Fibroblast of lung (primary cell): ENCODE data around the gene MGST3. TPM values are rescaled to one million over a fixed set of nuclear protein-coding genes. Genes with fewer than 3 reads are reported as not detected.
"Not testable (repeated sequence)": the region's sequence is repeated elsewhere in the genome, so short reads cannot be mapped to it uniquely, and the experiment has no call there.

ENCODE experiments used
- DNase-seq, 2 donors: peaks; one replicate each; pipeline versions ENCODE4 v3.0.0 to v3.0.0-alpha.2; 2010; ENCODE audit warnings: low read depth in 2 of 2
- H2AFZ ChIP-seq: 2 replicates; pipeline ENCODE4 v1.5.1; 2012; ENCODE audit warnings: low read length, control low read depth, inconsistent platforms
- H3K27ac ChIP-seq: 2 replicates; pipeline ENCODE4 v1.5.1; 2011; ENCODE audit warnings: low read length, control low read depth; ENCODE audit not compliant: insufficient read depth
- H3K27me3 ChIP-seq: 2 replicates; pipeline ENCODE4 v1.5.1; 2011; ENCODE audit warnings: mild to moderate bottlenecking, low read length; ENCODE audit not compliant: control insufficient read depth, insufficient read depth
- H3K36me3 ChIP-seq: 2 replicates; pipeline ENCODE4 v1.5.1; 2011; ENCODE audit warnings: low read length; ENCODE audit not compliant: control insufficient read depth, insufficient read depth
- H3K4me1 ChIP-seq: 2 replicates; pipeline ENCODE4 v1.5.1; 2011; ENCODE audit warnings: low read length; ENCODE audit not compliant: control insufficient read depth, insufficient read depth; ENCODE audit errors: extremely low read depth
- H3K4me2 ChIP-seq: 2 replicates; pipeline ENCODE4 v1.5.1; 2011; ENCODE audit warnings: low read length, control low read depth; ENCODE audit not compliant: insufficient read depth; ENCODE audit errors: extremely low read depth
- H3K4me3 ChIP-seq, 4 experiments: fragments of 200-600 bp in 1 of 4; sonication (generic) in 1 of 4; replicated peaks in 1 of 4; 2 replicates each; pipeline ENCODE4 v1.5.1; 2011 to 2016; ENCODE audit warnings: low read length in 4 of 4, low read depth in 3 of 4, mild to moderate bottlenecking in 3 of 4, control low read depth in 2 of 4, inconsistent platforms in 1 of 4, mixed read lengths in 1 of 4; ENCODE audit not compliant: insufficient read depth in 1 of 4; ENCODE audit errors: control extremely low read depth in 1 of 4
- H3K79me2 ChIP-seq: 2 replicates; pipeline ENCODE4 v1.5.1; 2012; ENCODE audit warnings: mild to moderate bottlenecking, low read length, inconsistent platforms; ENCODE audit not compliant: control insufficient read depth, insufficient read depth
- H3K9ac ChIP-seq: 2 replicates; pipeline ENCODE4 v1.5.1; 2011; ENCODE audit warnings: mild to moderate bottlenecking, low read length, control low read depth; ENCODE audit not compliant: insufficient read depth
- H3K9me3 ChIP-seq: 2 replicates; pipeline ENCODE4 v1.5.1; 2012; ENCODE audit warnings: low read depth, low read length; ENCODE audit not compliant: control insufficient read depth, insufficient read depth
- H4K20me1 ChIP-seq: 2 replicates; pipeline ENCODE4 v1.5.1; 2011; ENCODE audit warnings: low read length; ENCODE audit not compliant: control insufficient read depth, insufficient read depth; ENCODE audit errors: extremely low read depth
- EZH2 ChIP-seq: IDR thresholded peaks from 2 replicates; pipeline ENCODE4 v1.5.1; 2012; ENCODE audit warnings: low read length, control low read depth, mild to moderate bottlenecking; ENCODE audit errors: missing control alignments
- polyA plus RNA-seq, 2 donors: library from polyadenylated mRNA; depleted of rRNA in 1 of 2; stranded (reverse) in 1 of 2; unstranded in 1 of 2; fragments of >200 nt; gene quantifications; 2 replicates each; pipeline ENCODE4 v1.2.1, GENCODE V29; 2011 to 2012; ENCODE audit warnings: missing spikeins in 1 of 2
- total RNA-seq: library from RNA; depleted of rRNA; stranded (reverse); fragments of >200 nt; gene quantifications from 2 replicates; pipeline ENCODE4 v1.2.1, GENCODE V29; 2014
- TF ChIP-seq, protein P1 (sequence below), 2 donors: IDR thresholded peaks in 1 of 2; conservative IDR thresholded peaks in 1 of 2; 1 replicate in 1 of 2; 2 replicates in 1 of 2; pipeline ENCODE4 v1.5.1; 2011 to 2012; ENCODE audit warnings: low read length in 2 of 2, control low read depth in 1 of 2, inconsistent platforms in 1 of 2, low read depth in 1 of 2, mild to moderate bottlenecking in 1 of 2

MGST3 gene
- total and polyA plus RNA-seq, 2 donors (not counting 1 experiment from before 2014, with no cell fraction given): 346 to 355 TPM

DNA sequence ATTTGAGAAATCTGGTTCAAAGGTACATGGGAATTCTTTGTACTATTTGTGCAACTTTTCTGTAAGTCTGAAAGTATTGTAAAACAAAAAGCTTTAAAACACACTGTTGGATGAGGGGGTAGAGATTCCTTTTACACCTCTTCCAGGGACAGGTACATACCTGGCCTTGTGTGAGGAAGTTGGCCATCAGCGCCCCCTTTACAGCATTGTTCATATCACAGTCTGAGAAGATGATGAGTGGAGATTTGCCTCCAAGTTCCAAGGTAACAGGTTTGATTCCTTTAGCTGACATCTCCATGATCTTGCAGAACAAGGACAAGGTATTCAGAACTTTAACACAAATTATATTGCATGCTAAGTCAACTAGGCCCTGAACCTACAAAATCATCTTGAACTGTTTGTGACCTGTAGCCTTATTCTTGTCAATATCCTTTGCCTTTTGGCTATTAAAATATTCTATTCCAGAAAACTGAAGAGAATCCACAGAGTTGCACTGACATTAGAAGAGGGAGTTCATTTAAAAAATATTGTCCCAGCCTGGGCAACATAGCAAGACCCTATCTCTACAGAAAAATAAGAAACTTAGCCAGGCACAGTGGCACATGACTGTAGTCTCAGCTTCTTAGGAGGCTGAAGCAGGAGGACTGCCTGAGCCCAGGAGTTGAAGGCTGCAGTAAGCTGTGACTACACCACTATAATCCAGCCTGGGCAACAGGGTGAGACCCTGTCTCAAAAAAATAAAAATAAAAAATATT, 48.4 kb downstream of the MGST3 start:
- Histone ChIP-seq H3K4me3 (no peak overlapping the region), H3K27ac (no peak overlapping the region), H3K9ac (no peak overlapping the region), H3K4me2 (no peak overlapping the region), H3K9me3 (no peaks in the 10 kb centered on the region), H3K36me3 (peaks cover 12% of the 10 kb centered on the region), H4K20me1 (no peaks in the 10 kb centered on the region), H2AFZ (no peak overlapping the region), H3K27me3 (no peaks in the 10 kb centered on the region), H3K4me1 (no peaks in the 10 kb centered on the region), H3K79me2 (peaks cover 7% of the 10 kb centered on the region)
- no peak for DNase-seq
- TF ChIP-seq, protein P1, sequence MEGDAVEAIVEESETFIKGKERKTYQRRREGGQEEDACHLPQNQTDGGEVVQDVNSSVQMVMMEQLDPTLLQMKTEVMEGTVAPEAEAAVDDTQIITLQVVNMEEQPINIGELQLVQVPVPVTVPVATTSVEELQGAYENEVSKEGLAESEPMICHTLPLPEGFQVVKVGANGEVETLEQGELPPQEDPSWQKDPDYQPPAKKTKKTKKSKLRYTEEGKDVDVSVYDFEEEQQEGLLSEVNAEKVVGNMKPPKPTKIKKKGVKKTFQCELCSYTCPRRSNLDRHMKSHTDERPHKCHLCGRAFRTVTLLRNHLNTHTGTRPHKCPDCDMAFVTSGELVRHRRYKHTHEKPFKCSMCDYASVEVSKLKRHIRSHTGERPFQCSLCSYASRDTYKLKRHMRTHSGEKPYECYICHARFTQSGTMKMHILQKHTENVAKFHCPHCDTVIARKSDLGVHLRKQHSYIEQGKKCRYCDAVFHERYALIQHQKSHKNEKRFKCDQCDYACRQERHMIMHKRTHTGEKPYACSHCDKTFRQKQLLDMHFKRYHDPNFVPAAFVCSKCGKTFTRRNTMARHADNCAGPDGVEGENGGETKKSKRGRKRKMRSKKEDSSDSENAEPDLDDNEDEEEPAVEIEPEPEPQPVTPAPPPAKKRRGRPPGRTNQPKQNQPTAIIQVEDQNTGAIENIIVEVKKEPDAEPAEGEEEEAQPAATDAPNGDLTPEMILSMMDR (conservative IDR thresholded peaks at IDR 0.05 in 1 of 2, IDR thresholded peaks at IDR 0.05 in 1 of 2; ENCODE audit: low read depth in 1 of 2, low read length in 2 of 2): no peak
- TF ChIP-seq EZH2: no peak

DNA sequence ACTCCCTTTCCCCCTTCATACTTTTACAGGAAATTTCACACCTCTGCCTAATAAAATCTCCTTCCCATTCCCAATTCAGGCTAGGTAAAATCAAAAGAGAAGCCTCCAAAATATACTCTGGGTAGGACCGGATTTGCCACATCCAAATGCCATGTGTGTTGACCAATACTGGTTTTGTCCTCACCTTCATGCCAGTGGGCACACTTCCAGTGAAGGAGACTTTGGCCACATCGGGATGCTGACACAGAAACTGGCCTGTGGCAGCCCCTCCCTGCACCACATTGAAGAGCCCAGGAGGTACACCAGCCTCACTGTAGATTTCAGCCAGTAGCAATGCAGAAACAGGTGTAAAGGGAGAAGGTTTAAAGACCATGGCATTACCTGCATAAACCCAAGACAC, 49.3 kb downstream of the MGST3 start:
- Histone ChIP-seq H4K20me1 (no peaks in the 10 kb centered on the region), H3K4me1 (no peaks in the 10 kb centered on the region), H2AFZ (no peak overlapping the region), H3K4me3 (no peak overlapping the region), H3K9ac (no peak overlapping the region), H3K36me3 (peaks cover 12% of the 10 kb centered on the region), H3K9me3 (no peaks in the 10 kb centered on the region), H3K79me2 (peaks cover 12% of the 10 kb centered on the region), H3K4me2 (no peak overlapping the region), H3K27ac (no peak overlapping the region), H3K27me3 (no peaks in the 10 kb centered on the region)
- no peak for DNase-seq
- TF ChIP-seq, protein P1 (conservative IDR thresholded peaks at IDR 0.05 in 1 of 2, IDR thresholded peaks at IDR 0.05 in 1 of 2; ENCODE audit: low read depth in 1 of 2, low read length in 2 of 2): no peak
- no peak for TF ChIP-seq EZH2

DNA sequence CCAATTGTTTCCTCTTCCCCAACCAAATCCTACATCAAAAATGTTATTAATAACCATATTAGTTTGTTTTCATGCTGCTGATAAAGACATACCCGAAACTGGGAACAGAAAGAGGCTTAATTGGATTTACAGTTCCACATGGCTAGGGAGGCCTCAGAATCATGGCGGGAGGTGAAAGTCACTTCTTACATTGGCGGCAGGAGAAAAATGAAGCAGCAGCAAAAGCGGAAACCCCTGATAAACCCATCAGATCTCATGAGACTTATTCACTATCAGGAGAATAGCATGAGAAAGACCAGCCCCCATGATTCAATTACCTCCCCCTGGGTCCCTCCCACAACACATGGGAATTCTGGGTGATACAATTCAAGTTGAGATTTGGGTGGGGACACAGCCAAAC, 49.7 kb downstream of the MGST3 start:
- not testable (repeated sequence) for H4K20me1 ChIP-seq, DNase-seq, H3K27ac ChIP-seq, H3K27me3 ChIP-seq, H3K9ac ChIP-seq, H3K9me3 ChIP-seq, H3K4me2 ChIP-seq, H3K4me3 ChIP-seq, H3K4me1 ChIP-seq, H2AFZ ChIP-seq
- Histone ChIP-seq H3K79me2 (peaks cover 16% of the 10 kb centered on the region), H3K36me3 (peaks cover 12% of the 10 kb centered on the region)
